Measurements from ENCODE around the gene SREBF2. TPM values are rescaled to one million over a fixed set of nuclear protein-coding genes. Genes with fewer than 3 reads are reported as not detected.

Gene SREBF2
- total RNA-seq, 1 donor from 2014 or later = 200 TPM

DNA sequence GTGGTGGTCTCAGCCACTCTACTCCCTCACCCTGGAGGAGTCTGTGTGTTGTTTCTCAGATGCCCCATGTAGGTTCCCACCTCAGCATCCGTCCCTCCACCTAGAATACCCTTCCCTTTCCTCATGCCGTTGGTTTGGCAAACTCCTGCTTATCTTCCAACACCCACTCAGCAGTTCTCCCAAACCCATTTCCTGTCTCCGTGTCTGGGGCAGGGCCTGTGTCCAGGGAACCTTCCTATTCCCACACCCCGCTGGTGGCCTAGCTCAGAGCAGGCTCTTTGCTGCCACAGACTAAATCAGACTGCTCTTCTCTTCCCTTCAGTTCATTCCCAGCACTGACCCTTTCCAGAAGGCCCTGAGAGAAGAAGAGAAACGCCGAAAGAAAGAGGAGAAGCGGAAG, 7.5 kb upstream of the SREBF2 start:
- no peaks in the 10 kb centered on the region for H3K9me3 Mint-ChIP-seq (ENCODE audit: unreplicated experiment)

DNA sequence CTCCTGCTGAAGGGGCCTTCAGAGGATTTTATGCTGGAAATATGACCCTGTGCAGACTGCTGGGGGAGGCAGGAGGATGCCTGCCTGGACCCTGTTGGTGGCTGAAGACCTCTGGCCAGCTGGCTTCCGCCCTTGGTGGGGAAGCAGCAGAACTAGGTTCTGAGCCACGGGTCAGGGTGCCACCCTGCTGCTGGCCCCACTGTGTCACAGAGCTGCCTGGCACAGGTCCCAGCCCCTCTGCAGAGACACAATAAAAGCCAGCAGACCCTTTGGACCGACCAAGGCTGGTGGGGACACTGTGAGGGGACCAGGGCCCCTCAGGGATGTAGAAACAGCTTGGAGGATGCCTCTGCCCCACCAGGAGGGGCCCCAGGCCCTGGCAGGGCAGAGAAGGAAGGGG, 6.9 kb upstream of the SREBF2 start:
- no peak for DNase-seq (ENCODE audit: low spot score)
- TF ChIP-seq, protein P1, sequence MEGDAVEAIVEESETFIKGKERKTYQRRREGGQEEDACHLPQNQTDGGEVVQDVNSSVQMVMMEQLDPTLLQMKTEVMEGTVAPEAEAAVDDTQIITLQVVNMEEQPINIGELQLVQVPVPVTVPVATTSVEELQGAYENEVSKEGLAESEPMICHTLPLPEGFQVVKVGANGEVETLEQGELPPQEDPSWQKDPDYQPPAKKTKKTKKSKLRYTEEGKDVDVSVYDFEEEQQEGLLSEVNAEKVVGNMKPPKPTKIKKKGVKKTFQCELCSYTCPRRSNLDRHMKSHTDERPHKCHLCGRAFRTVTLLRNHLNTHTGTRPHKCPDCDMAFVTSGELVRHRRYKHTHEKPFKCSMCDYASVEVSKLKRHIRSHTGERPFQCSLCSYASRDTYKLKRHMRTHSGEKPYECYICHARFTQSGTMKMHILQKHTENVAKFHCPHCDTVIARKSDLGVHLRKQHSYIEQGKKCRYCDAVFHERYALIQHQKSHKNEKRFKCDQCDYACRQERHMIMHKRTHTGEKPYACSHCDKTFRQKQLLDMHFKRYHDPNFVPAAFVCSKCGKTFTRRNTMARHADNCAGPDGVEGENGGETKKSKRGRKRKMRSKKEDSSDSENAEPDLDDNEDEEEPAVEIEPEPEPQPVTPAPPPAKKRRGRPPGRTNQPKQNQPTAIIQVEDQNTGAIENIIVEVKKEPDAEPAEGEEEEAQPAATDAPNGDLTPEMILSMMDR (IDR thresholded peaks at IDR 0.05; ENCODE audit: unreplicated experiment) = no peak
- Mint-ChIP-seq H3K4me1 (ENCODE audit: unreplicated experiment) (peaks cover 60% of the 10 kb centered on the region), H3K9me3 (ENCODE audit: unreplicated experiment) (no peaks in the 10 kb centered on the region), H3K36me3 (ENCODE audit: low read depth, unreplicated experiment) (peaks cover 4% of the 10 kb centered on the region), H3K27me3 (ENCODE audit: unreplicated experiment) (peaks cover 6% of the 10 kb centered on the region), H3K27ac (ENCODE audit: unreplicated experiment) (no peak overlapping the region), H3K4me3 (ENCODE audit: unreplicated experiment) (no peak overlapping the region)

More for the DNA sequence above, 7.5 kb upstream of the SREBF2 start:
- peak overlapping the region; percentile 53 for H3K4me3 Mint-ChIP-seq (ENCODE audit: unreplicated experiment)
- H3K27me3 Mint-ChIP-seq (ENCODE audit: unreplicated experiment) = peaks cover 12% of the 10 kb centered on the region
- peaks cover 7% of the 10 kb centered on the region for H3K36me3 Mint-ChIP-seq (ENCODE audit: low read depth, unreplicated experiment)
- H3K27ac Mint-ChIP-seq (ENCODE audit: unreplicated experiment) = peak overlapping the region; percentile 38
- DNase-seq (ENCODE audit: low spot score) = no peak
- TF ChIP-seq, protein P1 (IDR thresholded peaks at IDR 0.05; ENCODE audit: unreplicated experiment) = no peak
- peaks cover 67% of the 10 kb centered on the region for H3K4me1 Mint-ChIP-seq (ENCODE audit: unreplicated experiment)

DNA sequence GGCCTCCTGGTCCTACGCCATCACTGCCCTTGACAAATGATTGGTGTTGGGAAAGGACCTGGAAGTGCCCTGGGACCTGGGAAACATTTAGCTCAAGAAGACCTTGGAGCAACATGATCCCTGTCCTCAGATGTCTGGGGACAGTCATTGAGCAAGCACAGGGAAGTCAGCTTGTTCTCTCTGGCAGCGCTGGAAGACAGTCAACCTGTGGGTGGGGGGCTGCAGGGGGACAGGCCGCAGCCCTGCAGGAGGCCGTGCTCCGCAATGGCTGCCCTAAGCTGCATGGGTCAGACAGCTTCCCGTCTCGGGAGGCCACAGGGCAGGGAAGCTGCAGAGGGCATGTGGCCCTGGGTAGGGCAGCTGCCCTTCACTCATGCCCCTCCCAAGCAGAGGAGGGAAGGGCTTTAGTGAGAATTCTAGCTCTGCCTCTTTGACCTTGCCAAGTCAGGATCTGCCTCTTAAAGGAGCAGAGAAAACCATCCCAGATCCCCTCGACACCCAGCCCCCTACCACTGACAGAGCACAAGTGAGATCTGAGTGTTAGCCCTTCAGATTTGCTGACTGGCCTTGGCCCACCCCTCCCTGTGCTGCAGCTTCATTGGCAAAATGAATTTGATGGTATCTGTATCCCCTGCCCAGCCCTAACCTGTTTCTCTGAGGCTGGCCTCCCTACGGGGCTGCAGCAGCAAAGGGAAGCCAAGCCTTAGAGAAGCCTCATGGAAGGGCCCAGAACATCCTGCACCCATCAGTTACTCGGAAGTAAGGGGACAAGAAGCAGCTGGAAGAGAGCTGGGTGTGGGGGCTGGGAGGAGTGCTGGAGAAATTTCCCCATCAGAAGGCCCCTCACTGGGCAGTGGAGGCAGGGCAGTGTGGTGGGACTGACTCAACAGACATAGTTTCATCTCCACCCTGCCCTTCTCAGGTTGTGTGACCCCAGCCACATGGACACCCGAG, 6.2 kb upstream of the SREBF2 start:
- Mint-ChIP-seq H3K4me3 (ENCODE audit: unreplicated experiment) (no peak overlapping the region), H3K27me3 (ENCODE audit: unreplicated experiment) (peaks cover 5% of the 10 kb centered on the region), H3K4me1 (ENCODE audit: unreplicated experiment) (peaks cover 55% of the 10 kb centered on the region), H3K9me3 (ENCODE audit: unreplicated experiment) (no peaks in the 10 kb centered on the region), H3K27ac (ENCODE audit: unreplicated experiment) (no peak overlapping the region), H3K36me3 (ENCODE audit: low read depth, unreplicated experiment) (peaks cover 4% of the 10 kb centered on the region)
- DNase-seq (ENCODE audit: low spot score) = no peak
- TF ChIP-seq, protein P1 (IDR thresholded peaks at IDR 0.05; ENCODE audit: unreplicated experiment) = no peak

DNA sequence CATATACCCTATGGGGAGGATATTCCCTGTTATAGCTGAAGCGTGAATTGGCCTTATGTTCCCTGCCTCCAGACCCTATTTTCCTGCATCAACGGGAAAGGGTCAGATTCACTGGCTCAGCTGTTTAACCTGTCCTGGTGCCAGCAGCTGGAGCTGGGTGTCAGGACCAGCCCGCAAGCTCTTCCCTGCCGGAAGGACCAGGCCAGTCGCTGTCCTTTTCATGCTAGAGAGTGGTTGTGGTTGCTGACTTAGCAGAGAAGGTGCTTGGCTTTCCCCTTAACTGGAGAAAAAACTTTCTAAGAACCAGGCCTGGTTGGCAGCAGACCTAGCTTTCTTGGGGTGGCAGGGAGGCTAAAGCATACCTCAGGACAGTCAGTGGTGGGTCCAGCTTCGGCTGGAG, 5.2 kb upstream of the SREBF2 start:
- Mint-ChIP-seq H3K4me1 (ENCODE audit: unreplicated experiment) (peaks cover 55% of the 10 kb centered on the region), H3K36me3 (ENCODE audit: low read depth, unreplicated experiment) (peaks cover 4% of the 10 kb centered on the region), H3K4me3 (ENCODE audit: unreplicated experiment) (no peak overlapping the region), H3K27me3 (ENCODE audit: unreplicated experiment) (peaks cover 7% of the 10 kb centered on the region), H3K27ac (ENCODE audit: unreplicated experiment) (no peak overlapping the region), H3K9me3 (ENCODE audit: unreplicated experiment) (no peaks in the 10 kb centered on the region)
- DNase-seq (ENCODE audit: low spot score) = no peak
- TF ChIP-seq, protein P1 (IDR thresholded peaks at IDR 0.05; ENCODE audit: unreplicated experiment) = no peak

DNA sequence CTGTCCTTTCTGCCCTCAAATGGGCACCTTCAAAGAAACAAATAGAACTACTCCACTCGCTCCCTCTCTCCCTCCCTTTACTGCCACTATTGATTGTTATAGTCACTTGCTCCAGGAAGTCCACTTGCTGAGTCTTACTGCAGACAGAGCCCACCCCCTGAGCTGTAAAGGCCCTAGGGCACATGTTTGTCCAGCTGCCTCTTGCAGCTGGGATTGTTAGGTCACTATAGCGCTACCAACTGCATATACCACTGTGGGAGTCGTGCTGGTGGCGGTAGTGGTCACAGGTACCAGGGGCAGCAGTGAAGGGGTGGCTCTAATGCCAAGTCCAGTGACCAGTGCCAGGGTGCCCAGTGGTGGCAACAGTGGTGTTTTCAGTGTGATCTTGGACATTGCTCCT, 4.4 kb upstream of the SREBF2 start:
- Mint-ChIP-seq H3K27me3 (ENCODE audit: unreplicated experiment) (peaks cover 9% of the 10 kb centered on the region), H3K4me3 (ENCODE audit: unreplicated experiment) (no peak overlapping the region), H3K27ac (ENCODE audit: unreplicated experiment) (peak overlapping the region; percentile 64), H3K4me1 (ENCODE audit: unreplicated experiment) (peaks cover 55% of the 10 kb centered on the region), H3K36me3 (ENCODE audit: low read depth, unreplicated experiment) (peaks cover 4% of the 10 kb centered on the region), H3K9me3 (ENCODE audit: unreplicated experiment) (no peaks in the 10 kb centered on the region)
- TF ChIP-seq, protein P1 (IDR thresholded peaks at IDR 0.05; ENCODE audit: unreplicated experiment) = no peak
- DNase-seq (ENCODE audit: low spot score) = no peak

Data from endothelial cell (in vitro differentiated cells).